LNCAP (cell line): ENCODE results near the gene TBPL1.

ENCODE experiments used
- TF ChIP-seq, protein P1 (sequence below): fragments of 450-650 bp; IDR thresholded peaks from 2 replicates; pipeline ENCODE4 v1.5.1; 2017; ENCODE audit warnings: mild to moderate bottlenecking

The TBPL1 gene

DNA sequence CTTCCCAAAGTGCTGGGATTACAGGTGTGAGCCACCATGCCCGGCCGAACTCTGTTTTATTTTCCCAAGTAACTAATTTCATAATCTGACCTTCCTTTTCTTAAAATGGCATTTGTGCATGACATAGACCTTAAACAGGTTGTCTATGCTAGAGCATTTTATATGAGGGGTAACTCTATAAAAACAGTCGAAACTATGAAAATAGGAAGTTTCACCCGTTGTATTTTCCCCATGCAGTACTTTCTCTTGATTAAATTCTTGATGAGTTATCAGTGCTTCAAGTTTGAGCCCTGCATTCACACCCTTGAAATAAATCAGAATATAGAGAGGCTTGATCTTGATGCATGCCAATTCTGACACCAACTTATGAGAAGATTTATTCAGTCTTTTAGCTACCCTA is 11.7 kb downstream of the TBPL1 start:
- TF ChIP-seq, protein P1, sequence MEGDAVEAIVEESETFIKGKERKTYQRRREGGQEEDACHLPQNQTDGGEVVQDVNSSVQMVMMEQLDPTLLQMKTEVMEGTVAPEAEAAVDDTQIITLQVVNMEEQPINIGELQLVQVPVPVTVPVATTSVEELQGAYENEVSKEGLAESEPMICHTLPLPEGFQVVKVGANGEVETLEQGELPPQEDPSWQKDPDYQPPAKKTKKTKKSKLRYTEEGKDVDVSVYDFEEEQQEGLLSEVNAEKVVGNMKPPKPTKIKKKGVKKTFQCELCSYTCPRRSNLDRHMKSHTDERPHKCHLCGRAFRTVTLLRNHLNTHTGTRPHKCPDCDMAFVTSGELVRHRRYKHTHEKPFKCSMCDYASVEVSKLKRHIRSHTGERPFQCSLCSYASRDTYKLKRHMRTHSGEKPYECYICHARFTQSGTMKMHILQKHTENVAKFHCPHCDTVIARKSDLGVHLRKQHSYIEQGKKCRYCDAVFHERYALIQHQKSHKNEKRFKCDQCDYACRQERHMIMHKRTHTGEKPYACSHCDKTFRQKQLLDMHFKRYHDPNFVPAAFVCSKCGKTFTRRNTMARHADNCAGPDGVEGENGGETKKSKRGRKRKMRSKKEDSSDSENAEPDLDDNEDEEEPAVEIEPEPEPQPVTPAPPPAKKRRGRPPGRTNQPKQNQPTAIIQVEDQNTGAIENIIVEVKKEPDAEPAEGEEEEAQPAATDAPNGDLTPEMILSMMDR = no peak

- TF ChIP-seq, protein P1 = no peak
Measured at GRCh38 chr6:133965817-133966360, 12.9 kb downstream of the TBPL1 start.

DNA sequence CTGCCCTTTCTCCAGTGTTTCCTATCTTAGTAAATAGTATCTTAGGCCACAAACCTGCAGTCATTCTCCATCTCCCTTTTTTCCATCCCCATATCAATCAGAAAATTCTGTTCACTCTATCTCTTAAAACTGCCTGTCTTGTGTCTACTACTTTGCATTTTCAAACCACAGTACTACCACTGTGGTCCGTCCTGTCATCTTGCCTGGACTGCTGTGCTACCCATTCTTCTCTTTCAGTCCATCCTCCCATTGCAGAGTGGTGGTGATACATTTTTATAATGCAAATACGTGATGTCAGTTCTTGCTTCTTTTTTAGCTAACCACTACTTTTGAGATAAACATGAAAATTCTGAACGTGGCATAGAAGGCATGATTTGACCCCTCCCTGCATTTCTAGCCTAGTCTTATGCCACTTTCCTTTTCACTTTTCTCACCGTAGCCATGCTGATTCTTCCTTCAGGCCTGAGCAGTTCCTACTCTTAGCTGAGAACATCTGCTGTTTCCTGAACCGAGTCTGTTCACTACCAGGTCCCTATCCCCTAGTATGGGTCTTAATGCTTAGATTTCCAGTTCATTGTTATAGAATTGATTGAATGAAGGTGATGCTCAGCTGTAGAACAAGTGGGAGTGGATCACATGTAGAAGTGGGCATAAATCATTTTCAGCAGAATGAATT is 13.8 kb downstream of the TBPL1 start:
- TF ChIP-seq, protein P1 = no peak

DNA sequence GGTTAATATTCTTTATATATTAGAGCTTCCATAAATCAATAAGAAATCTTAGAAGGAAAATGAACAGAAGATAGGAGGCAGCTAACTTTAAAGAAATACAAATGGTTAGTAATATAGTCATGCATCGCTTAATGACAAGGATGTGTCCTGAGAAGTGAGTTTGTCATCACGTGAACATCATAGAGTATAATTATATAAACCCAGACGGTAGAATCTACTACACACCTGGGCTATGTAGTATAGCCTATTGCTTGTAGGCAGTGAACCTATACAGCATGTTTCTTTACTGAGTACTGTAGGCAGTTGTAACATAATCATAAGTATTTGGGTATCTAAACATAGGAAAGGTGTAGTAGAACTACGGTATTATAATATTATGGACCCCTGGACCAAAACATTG is 14.3 kb downstream of the TBPL1 start:
- TF ChIP-seq, protein P1 = no peak

DNA sequence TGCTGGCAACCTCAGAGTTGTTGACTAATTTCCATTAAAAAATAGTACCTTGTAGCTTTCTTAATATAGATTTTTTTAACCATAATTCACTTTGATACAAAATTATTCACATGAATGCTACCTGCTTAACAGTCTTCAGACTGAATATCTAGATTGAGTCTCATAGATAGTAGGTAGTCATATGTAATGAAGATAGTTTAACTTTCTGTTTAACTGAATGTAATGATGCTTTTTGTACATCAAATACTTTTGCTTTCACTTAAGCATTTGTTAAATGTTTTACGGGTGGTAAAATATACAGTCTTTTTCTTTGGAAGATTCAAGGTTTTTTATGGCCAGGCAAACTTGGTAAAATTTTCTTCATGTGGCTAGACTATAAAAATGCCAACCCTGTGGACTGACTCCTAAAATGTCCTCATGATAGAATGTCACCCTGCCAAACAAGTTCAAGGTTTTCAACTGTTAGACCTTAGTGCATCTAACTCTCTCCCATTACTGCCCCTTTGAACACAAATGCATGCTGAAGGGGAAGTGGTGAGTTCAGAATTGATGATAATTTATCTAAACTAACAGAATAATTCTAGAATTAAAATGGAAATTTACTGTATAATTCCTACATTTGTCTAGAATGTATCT is 16.4 kb downstream of the TBPL1 start:
- TF ChIP-seq, protein P1 = no peak

- TF ChIP-seq, protein P1 = no peak
Measured at GRCh38 chr6:133969921-133970295, 16.9 kb downstream of the TBPL1 start.

DNA sequence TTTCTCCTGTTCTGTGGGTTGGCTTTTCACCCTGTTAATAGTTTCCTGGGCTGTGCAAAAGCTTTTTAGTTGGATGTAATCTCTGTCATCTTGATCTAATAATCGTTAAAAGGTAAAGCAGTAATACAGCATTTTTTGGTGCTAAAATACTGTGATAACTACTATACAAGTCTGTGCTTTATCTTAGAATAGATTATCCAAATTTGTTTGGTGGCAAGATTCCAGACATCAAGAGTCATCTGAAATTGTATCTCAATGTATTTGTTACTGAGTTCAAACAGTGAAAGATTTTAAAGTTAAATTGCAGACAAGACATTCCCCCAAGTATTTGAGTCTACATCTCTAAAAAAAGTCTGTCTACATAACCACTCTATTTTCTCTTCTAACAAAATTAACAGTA is 18.8 kb downstream of the TBPL1 start:
- TF ChIP-seq, protein P1 = no peak
